Glomerular visceral epithelial cell (primary cell): ENCODE measurements around the gene MAN2A1.

Experiments
- DNase-seq: peaks from one replicate; pipeline ENCODE4 v3.0.0-alpha.2; 2016; ENCODE audit errors: extremely low spot score

The MAN2A1 gene

DNA sequence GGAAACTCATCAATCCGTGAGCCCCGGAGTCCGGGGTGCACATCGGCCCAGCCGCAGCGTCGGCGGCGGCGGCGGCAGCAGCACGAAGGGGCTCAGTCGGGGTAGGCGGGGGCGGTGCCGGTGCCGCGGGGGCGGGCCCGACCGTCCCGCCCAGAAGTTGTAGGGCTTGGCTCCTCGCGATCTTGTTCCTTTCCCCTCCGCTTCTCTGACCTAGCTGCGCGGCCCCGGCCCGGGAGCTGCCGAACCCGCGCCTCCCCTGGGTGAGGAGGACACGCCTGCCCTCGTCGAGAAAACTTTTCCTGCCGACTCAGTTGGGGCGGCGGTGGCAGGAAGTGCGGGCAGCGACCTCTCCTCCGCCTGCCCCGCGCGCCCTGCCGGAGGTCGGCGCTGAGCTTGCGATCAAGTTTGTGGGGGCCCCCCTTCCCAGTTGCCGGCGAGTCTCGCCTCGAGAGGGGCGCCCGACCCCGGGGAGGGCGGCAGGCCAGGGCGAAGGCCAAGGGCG, at the start of gene MAN2A1:
TSS of gene MAN2A1 (plus strand) at position 188 of the 502 bp plus-strand sequence. CDS start 491 bp downstream, outside the sequence.
- peak; percentile 86 for DNase-seq

DNA sequence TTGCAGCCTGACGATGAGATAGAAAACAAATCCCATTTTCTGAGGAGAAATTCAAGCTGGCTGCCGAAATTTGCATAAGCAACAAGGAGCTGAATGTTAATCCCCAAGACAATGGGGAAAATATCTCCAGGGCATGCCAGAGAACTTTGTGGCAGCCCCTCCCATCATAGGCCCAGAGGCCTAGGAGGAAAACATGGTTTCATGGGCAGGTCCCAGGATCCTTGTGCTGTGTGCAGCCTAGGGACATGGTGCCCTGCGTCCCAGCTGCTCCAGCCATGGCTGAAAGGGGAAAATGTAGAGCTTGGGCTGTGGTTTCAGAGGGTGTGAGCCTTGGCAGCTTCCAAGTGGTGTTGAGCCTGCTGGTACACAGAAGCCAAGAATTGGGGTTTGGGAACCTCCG, 48.8 kb upstream of the MAN2A1 start:
- DNase-seq = no peak

DNA sequence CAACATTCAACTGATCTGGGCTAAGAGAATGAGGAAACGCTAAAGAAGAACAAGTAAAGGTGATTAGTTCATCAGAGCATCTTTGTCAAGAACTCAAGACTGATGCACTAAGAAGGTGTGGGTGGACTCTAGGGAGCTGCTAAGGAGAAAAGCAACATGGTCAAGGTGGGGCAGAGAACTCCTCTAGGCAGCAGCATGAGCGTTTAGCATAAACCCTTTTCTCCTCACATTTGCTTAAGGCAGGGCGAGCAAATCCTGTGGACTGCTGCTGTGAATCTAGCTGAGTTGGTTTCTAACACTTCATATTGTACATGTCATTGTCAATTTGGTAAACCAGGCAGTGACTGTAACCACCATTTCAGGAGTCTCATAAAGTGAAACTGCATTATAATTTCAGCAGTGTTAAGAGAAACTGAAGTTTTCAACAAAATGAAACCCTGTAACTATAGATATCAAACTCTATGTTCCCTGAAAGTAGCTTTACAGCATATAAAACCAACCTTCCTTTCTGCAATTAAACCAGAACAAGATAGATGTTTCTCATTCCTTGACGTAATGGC, 45.9 kb upstream of the MAN2A1 start:
- no peak for DNase-seq

DNA sequence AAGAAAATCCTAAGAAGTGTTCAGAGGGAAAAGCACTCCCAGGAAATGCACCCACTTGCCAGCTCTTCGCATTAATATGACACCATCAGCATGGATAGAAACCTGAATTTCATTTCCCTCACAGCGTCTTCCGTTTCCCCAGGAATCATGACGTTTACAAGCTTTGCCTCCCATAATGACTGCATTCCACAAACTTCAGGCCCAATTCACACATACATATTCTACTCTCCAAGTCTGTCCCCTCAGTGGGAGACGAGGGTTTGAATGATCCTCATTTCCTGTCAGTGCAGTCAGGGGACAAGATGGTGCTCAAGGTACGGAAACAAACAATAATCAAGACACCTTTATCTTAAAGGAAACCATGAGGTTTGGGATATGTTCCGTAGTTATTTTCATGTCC, 44.9 kb upstream of the MAN2A1 start:
- no peak for DNase-seq

DNA sequence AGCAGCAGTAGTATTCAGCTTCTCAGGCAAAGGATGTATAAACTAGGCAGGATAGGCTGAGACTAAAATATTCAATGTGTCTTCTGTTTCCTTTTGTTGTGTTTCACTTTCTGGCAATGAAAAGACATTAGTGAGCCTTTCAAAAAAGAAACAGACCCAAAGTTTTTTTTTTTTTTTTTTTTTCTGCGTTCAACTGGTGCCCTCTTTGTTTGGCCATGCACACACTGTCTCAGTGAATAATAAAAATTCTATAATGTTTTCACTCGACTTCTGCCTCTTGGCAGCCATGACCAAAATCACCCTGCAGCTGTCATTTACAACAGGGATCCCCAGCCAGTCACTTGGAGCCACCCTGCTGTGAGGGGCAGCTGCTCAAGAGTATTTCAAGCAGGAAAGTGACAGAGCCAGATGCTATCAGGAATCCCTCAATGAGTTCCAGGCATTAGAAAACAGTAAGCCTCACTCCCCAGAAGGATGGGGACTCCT, 44.0 kb upstream of the MAN2A1 start:
- no peak for DNase-seq

DNA sequence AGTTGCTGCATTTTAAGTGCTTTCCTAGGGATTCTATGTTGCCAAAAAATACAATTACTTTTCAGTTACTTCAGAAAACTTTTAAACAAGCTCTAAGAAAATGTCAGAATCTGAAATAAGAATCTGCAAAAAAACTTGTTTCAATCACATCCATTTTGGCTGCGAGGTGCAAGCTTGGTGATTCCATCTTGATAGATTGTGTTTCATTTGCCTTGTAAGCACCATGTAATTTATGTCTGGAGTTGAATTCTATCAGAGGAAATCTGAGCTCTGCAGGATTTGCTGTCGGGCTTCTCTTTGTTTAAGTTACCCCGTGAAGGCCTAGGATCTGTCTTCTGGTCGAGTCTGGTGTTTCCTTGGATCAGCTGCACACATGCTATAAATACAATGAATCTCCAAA, 40.4 kb upstream of the MAN2A1 start:
- DNase-seq = no peak

DNA sequence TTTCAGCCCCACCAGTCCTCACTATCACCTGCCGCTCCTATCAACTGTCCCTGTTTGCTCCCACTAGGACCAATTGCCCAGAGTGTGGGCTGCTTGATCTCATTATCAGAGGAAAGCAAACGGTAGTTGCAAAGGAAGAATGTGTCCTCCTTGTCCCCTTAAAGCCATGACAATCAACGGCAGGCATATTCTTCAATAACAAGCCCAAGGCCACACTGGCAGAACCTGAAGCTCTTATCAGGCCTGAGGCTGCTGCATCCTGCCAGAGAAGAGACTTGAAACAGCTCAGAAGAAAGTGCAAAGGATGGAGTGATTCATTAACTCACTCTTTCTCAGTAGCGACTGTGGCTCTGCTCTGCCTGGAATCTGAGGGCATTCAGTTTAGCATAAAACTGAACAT, 39.2 kb upstream of the MAN2A1 start:
- peak; percentile 9 for DNase-seq

DNA sequence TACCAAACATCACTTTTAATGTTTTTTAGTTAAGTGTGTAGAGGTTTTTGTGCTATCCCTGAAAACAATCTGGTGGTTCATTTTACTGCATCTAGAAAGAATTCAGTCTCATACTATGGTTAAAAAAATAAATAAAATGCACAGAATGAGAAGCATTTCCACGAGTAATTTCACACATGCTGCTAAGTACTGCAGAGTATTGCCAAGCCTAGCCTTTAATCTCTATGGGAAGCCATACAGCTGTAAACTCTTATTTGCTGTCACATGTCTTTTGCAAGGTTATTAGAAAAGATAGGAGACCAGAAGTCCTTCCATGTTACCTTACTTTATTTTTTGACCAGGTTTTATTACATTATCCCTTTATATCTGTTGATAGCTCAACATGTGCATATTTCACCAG, 37.6 kb upstream of the MAN2A1 start:
- no peak for DNase-seq

DNA sequence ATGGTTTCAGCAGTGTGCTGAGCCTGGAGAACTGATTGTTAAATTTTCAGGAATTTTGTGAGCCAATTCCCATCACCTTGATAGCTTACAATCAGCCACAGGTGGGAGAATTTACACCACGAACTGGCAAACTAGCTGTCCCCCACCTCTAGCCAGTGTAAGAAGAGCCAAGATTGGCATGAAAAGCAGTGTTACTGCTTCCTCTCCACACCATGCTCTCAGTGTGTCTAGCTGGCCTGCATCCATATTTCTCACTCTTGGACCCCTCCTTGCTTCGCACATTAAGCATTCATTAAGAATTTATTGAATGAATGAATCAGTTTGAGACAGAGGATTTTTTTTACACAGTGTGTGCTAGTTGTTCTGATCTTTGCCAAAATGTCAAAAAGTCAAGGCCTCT, 36.7 kb upstream of the MAN2A1 start:
- no peak for DNase-seq

DNA sequence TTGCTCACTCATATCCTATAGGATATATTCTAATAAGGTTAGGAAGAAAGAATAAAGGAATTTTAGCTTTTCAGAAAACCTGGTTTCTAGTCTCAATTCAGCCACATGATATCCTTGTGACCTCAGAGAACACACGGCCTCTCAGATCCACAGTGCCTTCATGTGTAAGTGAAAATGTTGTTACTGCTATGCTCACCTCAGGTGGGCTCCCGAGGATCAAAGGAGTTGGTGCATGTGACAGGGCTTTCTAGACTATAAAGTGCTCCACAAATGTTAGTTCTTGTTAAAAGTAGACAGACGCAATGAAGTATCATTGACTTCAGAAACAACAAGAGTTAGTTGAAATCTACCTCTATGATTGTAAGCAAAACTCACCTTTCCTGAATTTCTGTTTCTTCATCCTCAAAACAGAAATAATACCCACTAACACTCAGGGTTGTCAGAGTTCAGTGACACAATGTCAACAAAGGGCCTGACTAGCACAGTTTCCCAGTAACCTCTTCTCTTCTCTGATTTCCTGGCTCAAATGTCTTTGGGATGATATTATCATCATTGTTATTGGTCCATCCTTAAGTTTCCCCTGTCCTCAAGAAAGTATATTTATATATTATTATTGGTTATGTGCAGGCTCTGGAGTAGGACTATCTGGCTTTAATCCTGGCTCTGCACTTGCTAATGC, 36.0 kb upstream of the MAN2A1 start:
- DNase-seq = no peak

DNA sequence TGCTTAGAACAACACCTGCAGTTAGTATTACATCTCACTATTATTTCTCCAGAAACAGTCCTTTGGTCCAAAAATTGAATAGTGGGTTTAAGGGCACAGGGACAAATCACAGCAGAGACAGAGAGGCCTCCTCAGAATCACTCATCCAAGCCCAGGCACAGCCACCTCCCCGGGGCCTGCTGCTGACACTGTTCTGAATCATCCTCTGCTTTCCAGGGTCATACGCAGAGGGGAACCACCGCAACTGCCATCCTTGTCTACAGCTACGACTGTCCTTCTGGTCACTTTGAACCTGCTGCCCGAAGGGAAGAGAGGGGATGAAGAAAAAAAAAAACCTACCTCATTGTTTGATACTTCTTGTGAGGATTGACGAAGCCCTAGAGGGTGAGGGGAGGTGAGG, 35.3 kb upstream of the MAN2A1 start:
- DNase-seq = peak; percentile 71

DNA sequence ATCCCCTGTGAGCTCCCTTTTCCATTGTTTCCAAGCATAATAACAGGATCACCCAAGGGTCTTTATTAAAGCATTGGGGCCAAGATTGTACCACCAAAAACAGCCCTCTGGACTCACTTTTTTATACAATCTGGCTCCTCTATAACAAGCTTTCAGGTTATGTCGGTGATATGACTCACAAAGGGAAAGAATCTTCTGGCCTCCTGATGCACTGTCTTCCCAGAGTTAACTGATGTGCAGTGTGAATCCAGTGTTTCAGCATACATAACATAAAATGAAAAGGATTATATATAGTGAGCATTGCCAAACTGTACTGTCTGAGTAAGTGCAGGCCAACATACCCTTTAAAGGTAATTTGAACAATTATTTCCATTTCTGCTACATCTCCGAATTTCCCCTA, 33.9 kb upstream of the MAN2A1 start:
- peak; percentile 30 for DNase-seq

DNA sequence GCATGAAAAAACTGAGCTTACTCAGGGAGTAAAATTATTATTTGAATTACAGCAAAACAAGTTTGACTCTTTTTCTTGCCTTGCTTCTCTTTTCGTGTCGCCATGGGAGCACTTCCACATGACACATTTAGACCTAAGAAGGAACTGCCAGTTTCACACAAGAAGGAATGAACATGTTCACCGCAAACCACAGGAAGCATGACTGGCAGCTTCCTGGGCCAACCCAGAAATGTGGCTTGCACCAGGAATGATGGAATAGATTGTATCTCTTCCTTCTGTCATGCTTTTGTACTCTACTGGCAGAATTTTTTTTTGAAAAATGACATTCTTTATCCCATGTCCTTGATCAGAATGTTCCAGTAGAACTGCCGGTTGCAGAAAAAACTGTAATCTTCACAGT, 32.9 kb upstream of the MAN2A1 start:
- DNase-seq = peak; percentile 92

DNA sequence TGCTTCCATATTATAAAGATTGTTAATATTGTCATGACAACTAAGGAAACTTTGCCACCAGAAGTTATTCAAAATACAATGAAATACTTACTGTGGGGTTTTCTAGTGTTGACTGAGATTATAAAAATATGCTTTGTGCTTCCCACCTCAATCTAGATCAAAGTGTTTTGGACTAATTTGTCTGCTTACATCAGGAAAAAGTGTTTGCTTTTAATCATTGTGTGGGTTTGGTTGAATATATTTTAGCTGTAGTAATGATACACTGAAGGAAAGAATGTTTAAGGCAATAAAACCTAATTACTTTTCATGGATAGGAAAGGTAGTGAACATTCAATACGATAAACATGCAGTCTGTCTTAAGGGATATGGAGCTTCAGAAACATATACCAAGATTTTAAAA, 29.8 kb upstream of the MAN2A1 start:
- no peak for DNase-seq

DNA sequence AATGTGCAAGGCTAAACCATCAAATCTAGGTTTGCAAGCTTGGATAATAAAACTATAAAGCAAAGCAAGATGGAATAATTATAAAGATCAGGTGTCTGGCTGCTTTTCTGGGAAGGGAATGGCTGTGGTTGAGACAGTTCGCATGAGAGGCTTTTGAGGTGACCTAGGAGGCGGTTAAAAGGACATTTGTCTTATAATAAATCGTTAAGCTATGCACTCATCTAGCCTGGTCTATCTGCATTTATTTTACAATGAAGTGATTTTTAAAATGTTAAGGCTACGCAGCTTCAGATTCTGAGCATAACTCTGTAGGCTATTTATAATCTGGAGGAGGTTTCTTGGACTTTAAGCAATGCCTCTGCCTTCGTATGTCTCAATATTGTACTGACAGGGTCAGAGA, 29.4 kb upstream of the MAN2A1 start:
- DNase-seq = no peak

DNA sequence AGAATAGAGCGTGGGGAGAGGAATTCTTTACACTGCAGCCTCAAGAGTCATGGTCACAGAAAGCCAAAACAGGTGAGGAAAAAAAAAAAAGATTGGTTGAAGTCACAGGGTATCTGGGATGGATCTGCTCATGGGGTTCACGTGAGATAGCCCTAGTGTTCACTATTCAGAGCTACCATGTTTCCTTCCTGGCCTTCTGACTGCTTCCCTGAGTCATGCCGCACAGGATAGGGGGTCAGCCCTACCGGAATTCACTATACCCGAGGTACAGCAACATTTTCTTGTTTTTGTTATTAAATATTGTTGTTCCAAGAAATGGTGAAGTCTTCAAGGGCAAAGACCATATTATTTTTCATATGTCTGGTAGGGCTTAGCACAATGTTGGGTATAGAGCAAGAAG, 21.5 kb upstream of the MAN2A1 start:
- no peak for DNase-seq

DNA sequence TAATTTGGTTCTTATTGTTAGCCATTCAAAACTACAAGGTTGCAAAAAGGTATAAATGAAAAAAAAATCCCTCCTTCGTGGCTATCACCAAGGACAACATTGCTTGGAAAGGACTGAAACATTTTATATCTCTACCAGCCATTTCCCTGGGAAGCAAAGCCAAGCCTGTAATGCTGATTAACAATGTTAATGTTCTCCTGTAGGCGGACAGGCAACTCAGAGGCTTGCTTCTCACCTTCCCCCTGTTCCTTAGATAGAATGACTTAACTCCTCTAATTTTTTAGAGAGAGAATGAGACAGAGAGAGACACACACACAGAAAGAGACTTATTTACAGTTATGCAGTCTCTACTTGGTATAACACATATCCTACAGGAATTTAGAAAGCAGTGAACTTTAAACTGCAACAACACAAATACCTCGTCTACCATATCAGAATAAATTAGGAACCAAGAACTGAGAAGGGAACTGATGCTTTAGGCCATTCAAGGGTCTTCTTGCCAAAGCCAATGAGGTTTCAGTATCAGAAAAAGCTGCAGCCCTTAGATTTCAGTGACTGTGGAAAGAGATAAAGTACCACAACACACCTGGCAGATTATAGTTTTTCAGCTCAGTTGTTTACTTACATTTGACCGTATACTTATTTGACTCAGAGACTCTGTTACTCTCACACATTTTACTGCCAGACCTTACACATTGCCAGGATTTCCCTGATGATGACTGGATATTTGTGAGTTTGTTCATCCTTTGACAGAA, 20.9 kb upstream of the MAN2A1 start:
- no peak for DNase-seq

DNA sequence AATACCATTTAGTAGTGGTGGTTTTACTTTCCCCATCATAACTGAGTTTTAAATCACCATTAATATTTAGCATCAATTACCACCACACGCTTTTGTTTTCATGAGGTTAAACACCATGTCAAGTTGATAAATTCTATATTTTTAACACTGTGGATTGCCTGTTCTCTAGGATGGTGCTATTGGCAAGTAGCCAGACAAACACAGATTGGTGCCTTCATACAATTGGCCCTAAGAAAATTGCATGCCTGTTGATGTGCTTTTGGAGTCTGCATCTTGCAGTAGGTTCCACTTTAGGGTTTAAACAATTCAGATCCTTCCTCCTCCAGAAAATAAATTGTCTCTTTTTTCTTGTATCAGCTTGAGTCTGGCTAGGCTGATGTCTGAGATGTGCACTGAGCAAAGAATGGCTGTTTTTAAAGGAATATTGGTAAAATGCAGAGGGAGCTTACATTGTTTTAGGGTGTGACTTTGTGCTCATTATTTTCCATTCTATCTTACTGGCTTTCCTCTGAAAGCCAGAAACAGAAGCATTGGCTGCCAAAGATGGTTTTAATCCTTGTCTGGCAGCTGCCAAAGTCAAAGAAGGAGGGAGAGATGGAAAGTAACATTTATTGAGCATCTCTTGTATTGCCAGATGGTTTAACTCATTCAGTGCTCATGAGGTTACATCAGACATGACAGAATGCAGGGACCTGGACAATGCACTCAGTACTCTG, 19.6 kb upstream of the MAN2A1 start:
- DNase-seq = no peak

DNA sequence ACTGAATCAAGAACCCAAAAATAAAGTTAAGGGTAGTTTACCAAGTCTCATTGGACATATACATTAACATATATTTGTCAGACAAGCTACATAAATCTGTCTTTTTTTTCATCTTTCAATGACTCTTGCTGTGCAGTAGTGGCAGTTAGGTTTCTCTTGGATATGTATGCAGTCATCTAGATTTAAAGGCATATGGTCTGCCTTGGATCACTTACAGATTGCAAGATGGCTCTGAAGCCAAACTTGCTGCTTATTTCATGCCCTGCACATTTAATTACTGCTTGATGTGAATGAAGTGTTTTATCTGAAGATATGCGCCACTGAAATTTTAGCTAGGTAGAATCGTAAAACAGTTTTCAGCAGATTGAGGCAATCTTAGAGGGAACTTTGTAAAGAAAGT, 18.6 kb upstream of the MAN2A1 start:
- no peak for DNase-seq

DNA sequence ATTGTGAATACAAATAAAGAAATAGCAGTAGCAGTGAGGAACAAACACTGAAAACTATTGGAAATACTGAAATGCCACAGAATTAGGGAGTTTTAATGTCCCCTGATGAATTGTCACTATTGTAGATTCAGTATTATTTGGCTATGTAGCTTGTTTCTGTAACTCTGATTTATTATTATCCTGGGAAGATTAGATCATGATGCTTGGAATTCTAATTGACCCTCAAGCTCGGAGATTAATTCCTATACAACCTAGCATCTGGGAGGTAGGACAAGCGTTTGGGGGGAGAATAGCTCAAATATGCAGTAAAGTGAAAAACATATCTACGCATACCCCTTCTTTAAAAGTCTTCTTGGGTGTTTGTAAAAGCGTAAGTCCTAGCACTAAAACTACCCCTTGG, 15.1 kb upstream of the MAN2A1 start:
- DNase-seq = no peak

DNA sequence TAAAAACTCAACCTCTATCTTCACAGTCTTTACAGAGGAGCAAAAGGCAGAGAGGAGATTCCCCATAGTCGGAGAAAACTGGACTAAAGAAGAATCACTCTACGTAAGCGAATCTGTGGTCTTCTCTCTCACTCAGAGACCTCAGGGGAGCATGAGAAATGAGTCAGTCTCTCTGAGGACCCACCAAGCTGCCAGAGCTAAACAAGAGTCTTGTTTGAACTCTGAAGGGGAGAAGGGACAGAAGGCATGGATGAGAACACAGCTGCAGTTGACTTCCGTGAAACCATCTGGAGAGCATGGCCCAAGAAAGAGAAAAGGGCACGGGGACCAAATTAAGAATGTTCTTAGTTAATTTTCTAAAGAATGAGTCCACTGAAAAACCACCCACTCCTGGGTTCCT, 12.8 kb upstream of the MAN2A1 start:
- no peak for DNase-seq

DNA sequence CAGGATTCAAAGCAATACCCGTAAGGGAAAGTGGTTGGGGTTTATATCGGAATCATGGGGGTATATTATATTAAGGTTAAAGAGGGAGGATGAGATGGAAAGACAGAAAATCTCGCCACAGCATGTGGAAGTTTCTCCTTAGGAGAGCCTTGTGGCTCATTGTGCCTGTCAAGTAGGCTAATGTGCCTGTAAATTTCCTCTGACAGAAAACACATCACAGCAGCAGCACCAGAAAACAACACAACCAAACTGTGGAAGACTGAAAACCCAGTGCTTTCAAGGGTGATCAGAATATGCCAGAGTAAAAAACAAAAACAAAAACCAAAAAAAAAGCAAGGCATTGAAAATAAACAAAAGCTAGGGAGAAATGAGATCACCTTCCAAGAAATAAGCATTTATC, 11.3 kb upstream of the MAN2A1 start:
- DNase-seq = no peak
